ENCODE results near the gene SP9.

Gene SP9

GRCh38 chr2:174333372-174334277, 1.1 kb upstream of the SP9 start:
- DNase-seq (ENCODE audit: low spot score) = no peak

GRCh38 chr2:174334278-174334715, 457 bp upstream of the SP9 start:
- no peak for DNase-seq (ENCODE audit: low spot score)

DNA sequence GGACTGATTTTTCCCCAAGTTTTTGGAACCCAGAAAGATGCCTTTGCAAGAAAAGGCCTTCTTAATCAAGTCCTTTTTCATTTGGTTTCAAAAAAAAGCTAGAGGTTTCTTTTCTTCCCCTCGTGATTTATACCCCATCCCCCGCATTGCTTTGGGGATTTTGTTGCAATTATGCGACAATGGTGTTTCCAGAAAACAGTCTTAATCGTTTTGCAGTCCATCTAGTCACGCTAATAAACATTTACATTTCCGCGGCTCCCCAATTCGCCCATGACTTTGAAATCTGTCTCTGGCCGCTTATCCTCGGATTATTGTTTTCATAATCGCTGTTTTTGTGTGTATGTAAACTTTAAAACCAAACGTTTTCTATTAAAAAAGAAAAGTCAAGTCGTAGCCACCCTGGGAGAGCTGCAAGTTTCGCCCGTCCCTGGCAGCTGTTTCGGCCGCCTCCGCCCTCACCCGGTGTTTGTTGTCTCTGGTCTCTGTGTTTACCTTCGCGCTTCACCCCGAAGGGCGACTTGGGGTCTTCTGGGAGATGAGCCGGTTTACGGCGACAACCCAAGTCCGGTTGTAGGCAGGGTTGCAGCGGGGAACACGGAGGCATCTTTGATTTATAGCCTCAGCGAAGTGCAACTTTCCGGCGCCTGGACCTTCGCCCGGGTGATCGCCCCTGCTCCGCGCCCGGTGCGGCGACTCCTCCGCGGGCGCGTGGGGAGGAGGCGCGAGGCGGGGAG, 667 bp downstream of the SP9 start:
- DNase-seq (ENCODE audit: low spot score) = no peak

DNA sequence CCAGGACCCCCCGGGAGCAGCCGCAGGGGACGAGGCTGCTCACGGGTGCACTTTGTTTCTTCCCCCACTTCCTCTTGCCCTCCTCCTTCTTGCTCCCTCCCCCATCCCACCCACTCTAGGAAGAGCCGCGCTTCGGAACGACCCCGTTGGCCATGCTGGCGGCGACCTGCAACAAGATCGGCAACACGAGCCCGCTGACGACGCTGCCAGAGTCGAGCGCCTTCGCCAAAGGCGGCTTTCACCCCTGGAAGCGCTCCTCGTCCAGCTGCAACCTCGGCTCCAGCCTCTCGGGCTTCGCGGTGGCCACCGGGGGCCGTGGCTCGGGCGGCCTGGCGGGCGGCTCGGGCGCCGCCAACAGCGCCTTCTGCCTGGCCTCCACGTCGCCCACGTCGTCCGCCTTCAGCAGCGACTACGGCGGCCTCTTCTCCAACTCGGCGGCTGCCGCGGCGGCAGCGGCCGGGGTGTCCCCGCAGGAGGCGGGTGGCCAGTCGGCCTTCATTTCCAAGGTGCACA, 1.3 kb downstream of the SP9 start:
- no peak for DNase-seq (ENCODE audit: low spot score)

GRCh38 chr2:174336501-174337336, 2.0 kb downstream of the SP9 start:
- DNase-seq (ENCODE audit: low spot score) = peak; percentile 24

DNA sequence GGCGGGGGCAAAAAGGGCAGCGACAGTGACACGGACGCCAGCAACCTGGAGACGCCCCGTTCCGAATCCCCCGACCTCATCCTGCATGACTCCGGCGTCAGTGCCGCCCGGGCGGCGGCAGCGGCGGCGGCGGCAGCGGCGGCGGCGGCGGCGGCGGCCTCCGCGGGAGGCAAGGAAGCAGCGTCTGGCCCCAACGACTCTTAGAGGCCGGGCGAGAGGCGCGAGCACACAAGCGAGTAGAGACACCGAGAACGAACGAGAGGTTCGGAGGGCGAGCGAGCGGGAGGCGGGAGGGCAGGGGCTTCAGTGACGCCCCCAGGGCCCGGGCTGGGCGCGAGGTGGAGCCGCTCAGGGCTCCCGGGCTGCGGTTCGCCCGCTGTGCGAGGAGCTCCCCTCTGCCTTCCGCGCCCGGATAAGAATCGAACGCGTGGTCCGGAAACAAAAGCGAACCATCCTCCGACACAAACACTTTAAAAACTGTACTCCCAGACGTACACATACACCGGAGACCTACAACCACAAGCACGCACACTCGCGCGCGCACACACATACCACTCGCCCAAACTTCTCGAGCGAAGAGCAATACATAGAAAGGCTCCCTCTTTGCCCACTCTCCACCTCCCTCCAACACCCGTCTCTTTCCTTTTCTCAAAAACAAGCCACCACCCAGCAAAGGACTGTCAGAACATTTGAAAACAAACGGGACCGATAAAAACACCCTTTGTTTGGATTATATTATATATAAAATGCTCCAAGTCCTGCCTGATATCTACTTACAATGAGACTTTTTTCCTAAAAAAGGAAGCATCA, 2.8 kb downstream of the SP9 start:
- DNase-seq (ENCODE audit: low spot score) = peak; percentile 17

GRCh38 chr2:174338147-174338605, 3.4 kb downstream of the SP9 start:
- no peak for DNase-seq (ENCODE audit: low spot score)

- DNase-seq (ENCODE audit: low spot score) = no peak
Observed at GRCh38 chr2:174338671-174339560, 4.2 kb downstream of the SP9 start.

- no peak for DNase-seq (ENCODE audit: low spot score)
Observed at GRCh38 chr2:174339561-174340399, 5.0 kb downstream of the SP9 start.

GRCh38 chr2:174340400-174341292, 5.9 kb downstream of the SP9 start:
- no peak for DNase-seq (ENCODE audit: low spot score)

GRCh38 chr2:174341293-174341994, 6.7 kb downstream of the SP9 start:
- peak; percentile 73 for DNase-seq (ENCODE audit: low spot score)

- DNase-seq (ENCODE audit: low spot score) = no peak
Observed at GRCh38 chr2:174341995-174342685, 7.4 kb downstream of the SP9 start.

- DNase-seq (ENCODE audit: low spot score) = no peak
Observed at GRCh38 chr2:174342686-174343342, 8.1 kb downstream of the SP9 start.

DNA sequence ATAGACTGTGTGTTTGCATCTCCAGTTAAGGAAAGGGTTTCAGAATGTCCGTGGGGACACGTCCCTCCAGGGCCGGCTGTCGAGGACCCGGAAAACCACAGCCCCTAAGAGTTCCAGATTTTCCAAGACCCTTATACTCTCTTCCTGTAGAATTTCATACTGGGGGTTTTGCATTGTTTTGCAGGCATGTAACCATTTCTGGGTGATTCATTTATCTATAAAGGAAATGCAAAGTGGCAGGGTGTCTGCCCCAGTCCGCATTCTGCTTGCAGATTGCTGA, 8.5 kb downstream of the SP9 start:
- DNase-seq (ENCODE audit: low spot score) = no peak

GRCh38 chr2:174343623-174344455, 9.1 kb downstream of the SP9 start:
- no peak for DNase-seq (ENCODE audit: low spot score)
